Parathyroid adenoma (tissue), 2 donors: ENCODE data around the gene OGG1.

ENCODE experiments used
- H2AFZ ChIP-seq: fragments of 300-600 bp; sonication (generic); one replicate; pipeline ENCODE4 v1.7.0; 2017; ENCODE audit warnings: antibody characterized with exemption, mild to moderate bottlenecking
- H3K27ac ChIP-seq: fragments of 300-600 bp; sonication (generic); one replicate; pipeline ENCODE4 v1.7.0; 2017
- H3K27me3 ChIP-seq: fragments of 300-600 bp; sonication (generic); one replicate; pipeline ENCODE4 v1.7.0; 2017; ENCODE audit warnings: low read length; ENCODE audit not compliant: control insufficient read depth, insufficient read depth
- H3K36me3 ChIP-seq: fragments of 300-600 bp; sonication (generic); one replicate; pipeline ENCODE4 v1.7.0; 2017; ENCODE audit warnings: low read length; ENCODE audit not compliant: control insufficient read depth, insufficient read depth
- H3K4me1 ChIP-seq: fragments of 300-600 bp; sonication (generic); one replicate; pipeline ENCODE4 v1.7.0; 2017; ENCODE audit warnings: control low read depth
- H3K4me2 ChIP-seq: fragments of 300-600 bp; sonication (generic); one replicate; pipeline ENCODE4 v1.7.0; 2017; ENCODE audit warnings: low read length
- H3K4me3 ChIP-seq: fragments of 300-600 bp; sonication (generic); one replicate; pipeline ENCODE4 v1.7.0; 2017; ENCODE audit warnings: low read depth, low read length
- H3K79me2 ChIP-seq: fragments of 300-600 bp; sonication (generic); one replicate; pipeline ENCODE4 v1.7.0; 2017; ENCODE audit warnings: control low read depth
- H3K9ac ChIP-seq: fragments of 300-600 bp; sonication (generic); one replicate; pipeline ENCODE4 v1.7.0; 2017; ENCODE audit warnings: mild to moderate bottlenecking
- H3K9me3 ChIP-seq: fragments of 300-600 bp; sonication (generic); one replicate; pipeline ENCODE4 v1.7.0; 2017; ENCODE audit warnings: low read length; ENCODE audit not compliant: control insufficient read depth
- CTCF ChIP-seq: fragments of 300-600 bp; sonication (generic); IDR thresholded peaks from one replicate; pipeline ENCODE4 v1.7.0; 2017; ENCODE audit warnings: antibody characterized with exemption, mild to moderate bottlenecking
- donor health status: primary hyperparathyroidism.

Gene OGG1

GRCh38 chr3:9745521-9745920, 4.2 kb upstream of the OGG1 start:
- Histone ChIP-seq H3K4me2 (no peak overlapping the region), H3K27ac (no peak overlapping the region), H3K36me3 (no peaks in the 10 kb centered on the region), H3K79me2 (no peaks in the 10 kb centered on the region), H3K27me3 (no peaks in the 10 kb centered on the region), H3K4me1 (peaks cover 7% of the 10 kb centered on the region), H3K9me3 (no peaks in the 10 kb centered on the region), H3K4me3 (no peak overlapping the region), H3K9ac (no peak overlapping the region), H2AFZ (no peak overlapping the region)
- no peak for TF ChIP-seq CTCF

- TF ChIP-seq CTCF: no peak
- H3K9me3 ChIP-seq: no peaks in the 10 kb centered on the region
These were observed 3.4 kb upstream of the OGG1 start for GRCh38 chr3:9746330-9746729.

GRCh38 chr3:9747267-9747666, 2.5 kb upstream of the OGG1 start:
- no peak overlapping the region for H3K27ac ChIP-seq
- no peaks in the 10 kb centered on the region for H3K27me3 ChIP-seq
- H3K9ac ChIP-seq: no peak overlapping the region
- no peaks in the 10 kb centered on the region for H3K9me3 ChIP-seq
- H3K36me3 ChIP-seq: no peaks in the 10 kb centered on the region
- TF ChIP-seq CTCF: no peak
- H3K4me1 ChIP-seq: peaks cover 10% of the 10 kb centered on the region
- H3K79me2 ChIP-seq: no peaks in the 10 kb centered on the region
- H2AFZ ChIP-seq: no peak overlapping the region
- H3K4me2 ChIP-seq: no peak overlapping the region
- H3K4me3 ChIP-seq: no peak overlapping the region

More at GRCh38 chr3:9746330-9746729, 3.4 kb upstream of the OGG1 start:
- Histone ChIP-seq H2AFZ (no peak overlapping the region), H3K4me2 (no peak overlapping the region), H3K79me2 (no peaks in the 10 kb centered on the region), H3K27me3 (no peaks in the 10 kb centered on the region), H3K27ac (no peak overlapping the region), H3K4me1 (peaks cover 10% of the 10 kb centered on the region), H3K4me3 (no peak overlapping the region), H3K9ac (no peak overlapping the region), H3K36me3 (no peaks in the 10 kb centered on the region)

DNA sequence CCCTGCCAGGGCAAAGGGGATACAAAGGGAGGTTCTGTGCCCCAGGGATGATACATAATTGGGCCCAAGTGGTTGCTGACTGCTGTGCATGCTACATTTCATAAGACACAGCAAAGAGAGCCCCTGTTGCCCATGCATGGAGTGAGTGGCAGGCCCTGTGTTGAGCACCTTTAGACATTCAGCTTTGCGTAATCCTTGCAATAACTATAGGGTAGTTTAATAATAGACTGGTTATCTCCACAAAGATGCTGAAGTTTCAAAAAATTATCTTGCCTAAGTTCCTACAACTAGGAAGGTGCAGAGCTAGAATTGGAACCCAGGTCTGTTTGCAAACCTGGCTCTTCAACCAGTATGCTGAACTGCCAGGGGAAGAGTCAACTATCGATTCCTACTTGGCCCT, 1.7 kb upstream of the OGG1 start:
- Histone ChIP-seq H3K79me2 (no peaks in the 10 kb centered on the region), H3K4me1 (peaks cover 10% of the 10 kb centered on the region), H3K36me3 (no peaks in the 10 kb centered on the region), H3K27me3 (no peaks in the 10 kb centered on the region), H2AFZ (no peak overlapping the region), H3K27ac (no peak overlapping the region), H3K4me2 (no peak overlapping the region), H3K9ac (no peak overlapping the region), H3K4me3 (no peak overlapping the region), H3K9me3 (no peaks in the 10 kb centered on the region)
- no peak for TF ChIP-seq CTCF

DNA sequence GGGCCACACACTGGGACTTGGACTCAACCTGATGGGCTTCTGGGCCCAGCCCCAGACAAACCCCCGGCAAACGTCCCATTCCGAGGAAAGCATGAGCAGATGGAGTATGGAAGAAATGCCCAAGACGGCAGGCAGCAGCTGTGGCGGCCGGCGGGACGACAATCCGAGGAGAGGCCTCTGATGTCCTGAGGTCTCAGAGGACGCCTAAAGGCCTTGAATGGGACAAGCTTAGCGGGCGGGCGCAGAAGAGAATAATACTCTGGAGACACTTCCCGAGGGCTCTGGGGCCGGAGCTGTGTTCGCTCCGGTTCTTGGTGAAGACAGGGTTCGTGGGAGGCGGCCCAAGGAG, 482 bp upstream of the OGG1 start:
- Histone ChIP-seq H3K36me3 (no peaks in the 10 kb centered on the region), H3K4me1 (peaks cover 10% of the 10 kb centered on the region)
- no peak for TF ChIP-seq CTCF

More for the DNA sequence above, 482 bp upstream of the OGG1 start:
- Histone ChIP-seq H3K27ac (peak overlapping the region; percentile 96), H3K4me3 (peak overlapping the region; percentile 85), H3K27me3 (no peaks in the 10 kb centered on the region), H3K9me3 (no peaks in the 10 kb centered on the region), H3K9ac (peak overlapping the region; percentile 74), H3K79me2 (no peaks in the 10 kb centered on the region), H3K4me2 (peak overlapping the region; percentile 100), H2AFZ (peak overlapping the region; percentile 100)
